IPS-18c (cell line): Measurements from ENCODE around the gene OR2L13.
"Not testable (repeated sequence)": the region's sequence is repeated elsewhere in the genome, so short reads cannot be mapped to it uniquely, and the experiment has no call there.

Source experiments
- H3K4me3 ChIP-seq: 2 replicates; pipeline ENCODE4 v1.7.0; 2013; ENCODE audit warnings: low read depth, mild to moderate bottlenecking, low read length, moderate library complexity; ENCODE audit not compliant: insufficient read depth
- H3K9me3 ChIP-seq: one replicate; pipeline ENCODE4 v1.6.1; 2013; ENCODE audit warnings: mild to moderate bottlenecking, low read length, moderate library complexity; ENCODE audit not compliant: control insufficient read depth, insufficient read depth

The OR2L13 gene, protein sequence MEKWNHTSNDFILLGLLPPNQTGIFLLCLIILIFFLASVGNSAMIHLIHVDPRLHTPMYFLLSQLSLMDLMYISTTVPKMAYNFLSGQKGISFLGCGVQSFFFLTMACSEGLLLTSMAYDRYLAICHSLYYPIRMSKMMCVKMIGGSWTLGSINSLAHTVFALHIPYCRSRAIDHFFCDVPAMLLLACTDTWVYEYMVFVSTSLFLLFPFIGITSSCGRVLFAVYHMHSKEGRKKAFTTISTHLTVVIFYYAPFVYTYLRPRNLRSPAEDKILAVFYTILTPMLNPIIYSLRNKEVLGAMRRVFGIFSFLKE

DNA sequence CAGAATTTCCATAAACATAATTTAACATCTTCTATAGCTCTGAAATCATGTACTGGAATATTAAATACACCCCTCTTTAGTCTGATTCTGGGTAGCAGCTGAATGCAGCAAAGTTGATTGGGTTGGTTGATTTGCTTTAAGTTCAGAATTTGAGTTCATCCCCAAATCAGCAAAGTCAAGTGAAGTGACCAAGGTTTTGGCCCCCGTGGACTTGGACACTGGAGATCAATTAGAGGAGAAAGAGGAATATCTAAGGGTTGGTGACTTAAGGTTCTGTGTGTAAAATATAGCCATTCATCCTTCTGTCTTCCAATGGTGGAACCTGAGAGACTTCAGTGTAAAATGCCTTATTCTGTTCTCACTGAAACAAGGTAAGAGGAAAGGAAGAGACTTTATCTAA lies at the start of gene OR2L13:
OR2L13 (plus strand) TSS at position 301 of the 400 bp plus-strand sequence. CDS start 4,192 bp downstream, outside the sequence.
- H3K9me3 ChIP-seq: peaks cover 2% of the 10 kb centered on the region

GRCh38 chr1:248045209-248045608 lies 49.8 kb upstream of the OR2L13 start:
- H3K4me3 ChIP-seq: no peak overlapping the region
- no peaks in the 10 kb centered on the region for H3K9me3 ChIP-seq

More for the DNA sequence above, at the start of gene OR2L13:
- H3K4me3 ChIP-seq: no peak within 1 kb of the TSS

- Histone ChIP-seq H3K9me3 (no peaks in the 10 kb centered on the region), H3K4me3 (no peak within 1 kb of the TSS)
Observed at GRCh38 chr1:248046536-248046935, 48.4 kb upstream of the OR2L13 start, which contains the start of gene OR2L3. TSS of gene OR2L3 (plus strand) at chr1:248046836. CDS start at chr1:248060682, 13,846 bp downstream.

DNA sequence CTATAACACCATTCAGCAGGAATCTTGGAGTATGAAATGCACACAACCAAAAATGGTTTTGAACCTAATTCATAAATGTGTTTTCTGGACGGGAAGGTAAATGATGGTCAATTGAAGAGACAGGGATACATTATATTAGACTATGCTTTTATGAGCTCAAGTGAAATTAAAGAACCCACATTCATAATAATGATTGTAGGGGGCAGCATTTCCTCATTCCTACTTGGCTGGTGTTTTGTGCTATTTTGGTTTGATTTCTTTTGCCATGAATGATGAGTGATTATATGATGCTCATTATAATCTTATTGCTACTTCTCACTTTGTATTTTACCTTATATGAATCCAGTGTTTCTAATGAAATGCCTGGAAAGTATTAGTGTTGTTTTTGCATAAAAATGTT lies 48.0 kb upstream of the OR2L13 start:
- H3K4me3 ChIP-seq: no peak overlapping the region
- H3K9me3 ChIP-seq: no peaks in the 10 kb centered on the region

GRCh38 chr1:248054671-248055070 lies 40.3 kb upstream of the OR2L13 start:
- Histone ChIP-seq H3K4me3 (no peak overlapping the region), H3K9me3 (no peaks in the 10 kb centered on the region)

DNA sequence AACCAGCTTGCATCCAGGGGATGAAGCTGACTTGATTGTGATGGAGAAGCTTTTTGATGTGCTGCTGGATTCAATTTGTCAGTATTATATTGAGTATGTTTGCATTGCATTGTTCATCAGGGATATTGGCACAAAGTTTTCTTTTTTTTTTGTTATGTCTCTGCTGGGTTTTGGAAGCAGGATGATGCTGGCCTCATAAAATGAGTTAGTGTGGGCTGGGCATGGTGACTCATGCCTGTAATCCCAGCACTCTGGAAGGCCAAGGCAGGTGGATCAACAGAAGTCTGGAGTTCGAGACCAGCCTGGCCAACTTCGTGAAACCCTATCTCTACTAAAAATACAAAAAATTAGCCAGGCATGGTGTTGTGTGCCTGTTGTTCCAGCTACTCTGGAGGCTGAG lies 39.7 kb upstream of the OR2L13 start:
- Histone ChIP-seq H3K4me3 (no peak overlapping the region), H3K9me3 (no peaks in the 10 kb centered on the region)

DNA sequence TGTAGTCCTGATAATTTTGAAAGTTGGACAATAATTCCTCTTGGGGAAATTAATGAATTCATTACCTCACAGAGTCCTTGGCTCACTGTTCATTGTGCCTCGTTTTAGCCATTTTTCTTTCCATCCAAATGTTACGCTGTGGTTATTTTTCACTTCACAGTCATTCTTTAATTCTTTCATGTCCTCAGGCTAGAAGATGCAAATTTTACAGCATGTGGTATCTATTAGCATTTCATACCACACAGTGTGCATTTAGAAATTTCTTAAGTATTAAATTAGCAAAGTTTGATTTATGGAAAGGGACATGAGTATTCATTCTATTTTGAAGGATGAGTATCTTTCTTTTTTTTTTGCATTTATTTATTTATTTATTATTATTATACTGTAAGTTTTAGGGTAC lies 29.9 kb upstream of the OR2L13 start:
- Histone ChIP-seq H3K4me3 (no peak overlapping the region), H3K9me3 (no peaks in the 10 kb centered on the region)

DNA sequence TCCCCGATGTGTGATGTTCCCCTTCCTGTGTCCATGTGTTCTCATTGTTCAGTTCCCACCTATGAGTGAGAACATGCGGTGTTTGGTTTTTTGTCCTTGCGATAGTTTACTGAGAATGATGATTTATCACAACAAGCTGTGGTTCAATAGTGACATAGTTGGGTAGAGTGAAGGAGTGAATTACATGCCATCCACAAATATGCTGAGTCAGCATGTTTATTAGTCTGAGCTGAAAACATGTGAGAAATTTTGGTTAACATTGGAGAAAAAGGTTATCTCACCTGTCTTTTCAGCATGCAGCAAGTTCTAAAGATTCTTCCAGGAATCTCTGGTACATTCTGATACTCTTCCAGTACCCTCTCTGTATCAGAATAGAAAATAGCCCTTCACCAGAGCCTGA lies 29.4 kb upstream of the OR2L13 start:
- H3K4me3 ChIP-seq: no peak overlapping the region
- no peaks in the 10 kb centered on the region for H3K9me3 ChIP-seq

- not testable (repeated sequence) for H3K4me3 ChIP-seq, H3K9me3 ChIP-seq
Observed at GRCh38 chr1:248083864-248084263, 11.1 kb upstream of the OR2L13 start.

- Histone ChIP-seq H3K4me3 (no peak overlapping the region), H3K9me3 (peaks cover 6% of the 10 kb centered on the region)
Observed at GRCh38 chr1:248098529-248098928, 3.5 kb downstream of the OR2L13 start.

DNA sequence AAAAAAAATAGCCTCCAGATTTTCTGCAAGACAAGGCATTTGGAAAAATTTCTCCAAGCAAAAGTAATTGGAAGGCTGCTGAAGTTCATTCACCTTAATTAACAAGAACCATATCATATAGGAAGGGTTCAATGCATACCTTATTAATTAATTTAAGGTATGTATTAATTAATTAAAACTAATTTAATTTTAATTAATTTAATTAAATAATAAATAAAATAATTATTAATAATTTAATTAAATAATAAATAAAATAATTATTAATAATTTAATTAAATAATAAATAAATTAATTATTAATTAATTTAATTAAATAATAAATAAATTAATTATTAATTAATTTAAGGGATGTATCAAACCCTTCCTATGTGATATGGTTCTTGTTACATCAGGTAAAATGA lies 7.9 kb downstream of the OR2L13 start:
- no peak overlapping the region for H3K4me3 ChIP-seq
- H3K9me3 ChIP-seq: peaks cover 6% of the 10 kb centered on the region

- peaks cover 15% of the 10 kb centered on the region for H3K9me3 ChIP-seq
Observed at GRCh38 chr1:248111157-248111556, 16.2 kb downstream of the OR2L13 start.

GRCh38 chr1:248114890-248115289 lies 19.9 kb downstream of the OR2L13 start:
- Histone ChIP-seq H3K9me3 (peaks cover 13% of the 10 kb centered on the region), H3K4me3 (no peak overlapping the region)

More at GRCh38 chr1:248111157-248111556, 16.2 kb downstream of the OR2L13 start:
- H3K4me3 ChIP-seq: no peak overlapping the region

DNA sequence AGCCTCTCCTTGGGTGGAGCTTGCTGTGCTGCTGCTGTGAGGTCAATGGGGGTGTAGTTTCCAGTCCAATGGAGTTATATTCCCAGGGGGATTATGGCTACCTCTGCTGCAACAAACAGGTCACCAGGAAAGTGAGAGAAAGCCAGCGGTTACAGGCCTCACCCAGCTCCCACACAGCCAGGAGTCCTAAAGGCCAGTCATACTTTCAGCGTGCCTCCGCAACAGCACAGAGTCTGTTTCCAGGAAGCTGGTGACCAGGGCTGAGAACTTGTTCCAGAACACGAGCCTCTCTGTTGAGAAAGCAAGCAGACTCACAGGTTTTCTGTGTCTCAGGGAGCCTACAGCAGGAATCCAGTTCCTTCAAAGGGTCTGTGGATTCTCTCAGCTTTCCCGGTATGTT lies 32.7 kb downstream of the OR2L13 start:
- Histone ChIP-seq H3K4me3 (no peak overlapping the region), H3K9me3 (peaks cover 2% of the 10 kb centered on the region)

- no peak overlapping the region for H3K4me3 ChIP-seq
- no peaks in the 10 kb centered on the region for H3K9me3 ChIP-seq
Observed at GRCh38 chr1:248136811-248137210, 41.8 kb downstream of the OR2L13 start.

DNA sequence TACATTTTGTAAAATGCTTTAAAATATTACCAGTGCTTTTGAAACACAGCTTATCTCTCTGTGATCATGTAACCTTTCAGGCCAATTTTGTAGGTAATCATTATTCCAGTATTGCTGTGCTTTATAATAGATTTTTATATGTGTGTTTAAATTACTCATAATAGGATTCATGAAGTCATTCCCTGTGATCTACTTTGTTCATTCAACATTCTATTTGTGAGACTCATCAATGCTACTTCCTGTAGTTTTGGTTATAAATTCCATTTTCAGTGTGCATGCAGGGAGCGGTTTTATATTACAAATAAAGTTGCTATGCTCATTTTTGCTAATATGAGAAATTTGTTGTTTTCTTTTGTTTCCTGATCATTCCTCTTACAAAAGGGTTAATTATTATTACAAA lies 45.9 kb downstream of the OR2L13 start:
- Histone ChIP-seq H3K4me3 (no peak overlapping the region), H3K9me3 (no peaks in the 10 kb centered on the region)

DNA sequence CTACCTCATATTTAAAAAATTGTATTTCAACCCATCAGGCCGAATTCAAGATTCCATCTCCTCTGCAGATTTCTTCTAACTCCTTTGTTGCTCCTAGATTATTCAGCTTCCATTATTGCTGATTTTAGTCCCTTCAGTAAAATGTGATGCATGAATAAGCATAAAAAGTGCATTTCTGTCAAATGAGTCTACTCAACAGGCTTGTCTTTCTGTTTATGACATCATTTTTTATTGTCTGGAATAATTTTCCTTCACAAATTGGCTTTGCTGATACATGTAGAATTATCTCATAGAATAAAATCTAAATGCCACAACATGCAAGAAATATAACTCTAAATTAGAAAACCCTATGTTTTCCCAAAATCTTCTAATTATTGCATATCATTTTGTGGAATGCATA lies 48.3 kb downstream of the OR2L13 start:
- Histone ChIP-seq H3K9me3 (no peaks in the 10 kb centered on the region), H3K4me3 (no peak overlapping the region)

DNA sequence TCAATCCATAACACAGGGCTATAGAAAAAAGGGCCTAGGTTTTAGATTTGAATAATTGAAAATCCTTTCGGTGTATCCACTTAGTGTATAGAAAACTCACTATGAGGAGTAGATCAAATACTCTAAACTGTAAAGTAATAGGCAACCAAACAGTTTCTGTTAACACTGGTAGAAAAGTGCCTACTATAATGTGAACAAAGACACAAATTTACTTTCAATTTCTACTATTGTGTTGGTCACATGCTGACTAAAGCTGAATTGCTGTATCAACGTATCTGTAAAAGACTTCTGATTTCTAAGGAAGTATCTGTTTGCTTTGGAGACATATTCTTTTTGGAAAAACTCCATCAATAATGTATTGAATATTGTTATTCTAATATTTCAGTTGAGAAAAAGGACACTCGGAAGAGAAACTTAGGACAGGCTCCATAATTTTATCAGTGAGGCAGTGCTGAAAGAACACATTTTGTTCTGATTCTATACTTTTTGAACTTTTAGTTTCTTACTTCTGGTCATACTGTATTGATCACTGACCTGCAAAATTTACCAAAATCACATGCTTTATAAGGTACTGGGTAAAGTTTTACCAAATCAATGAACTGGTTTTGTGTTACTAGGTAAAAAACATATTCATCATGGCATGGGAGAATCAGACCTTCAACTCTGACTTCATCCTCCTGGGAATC lies 49.7 kb downstream of the OR2L13 start, which contains the start of gene OR2M5:
OR2M5 (plus strand) TSS at position 636 of the 686 bp plus-strand sequence; CDS start at position 636, 0 bp downstream.
- Histone ChIP-seq H3K4me3 (no peak within 1 kb of the TSS), H3K9me3 (no peaks in the 10 kb centered on the region)
